ENCODE data around the gene KLF13. TPM values are rescaled to one million over a fixed set of nuclear protein-coding genes. Genes with fewer than 3 reads are reported as not detected.

KLF13 gene
- total RNA-seq, 1 experiment from 2014 or later, result 60.1 TPM

GRCh38 chr15:31352339-31352751 is 25.7 kb downstream of the KLF13 start:
- no TSS peak for BruUV-seq (replicated peaks)
- Histone ChIP-seq H3K9ac (ENCODE audit: low read length) (no peak overlapping the region), H3K36me3 (ENCODE audit: control insufficient read depth in 1 of 2, insufficient read depth in 2 of 2, low read length in 2 of 2) (no peaks in the 10 kb centered on the region), H3K9me2 (ENCODE audit: insufficient read depth) (no peaks in the 10 kb centered on the region), H3K27ac (ENCODE audit: low read depth, low read length) (no peak overlapping the region), H3K4me3 (replicated peaks in 1 of 2; ENCODE audit: low read depth in 1 of 2, low read length in 2 of 2) (no peak overlapping the region), H4K20me1 (ENCODE audit: insufficient read depth) (no peaks in the 10 kb centered on the region), H3K9me3 (ENCODE audit: control insufficient read depth in 1 of 2, insufficient read depth in 1 of 2, low read depth in 1 of 2, low read length in 2 of 2) (no peaks in the 10 kb centered on the region), H3K4me1 (ENCODE audit: control insufficient read depth in 1 of 2, insufficient read depth in 2 of 2, low read length in 2 of 2) (peaks cover 22 to 25% of the 10 kb centered on the region in 2 experiments; a peak in 3 of 4 replicates), H2AFZ (ENCODE audit: low read depth, low read length, poor library complexity, severe bottlenecking) (no peak overlapping the region), H3K27me3 (ENCODE audit: insufficient read depth, low read length) (no peaks in the 10 kb centered on the region), H3K79me2 (ENCODE audit: insufficient read depth, low read length) (peaks cover 35% of the 10 kb centered on the region; the same call in 1 of the 2 replicates), H3K4me2 (ENCODE audit: low read length) (no peak overlapping the region)
- ChIA-PET RAD21 (ENCODE audit: low non-redundant PET in 1 of 2, low total read pairs in 2 of 2, uncharacterized antibody in 2 of 2, unreplicated experiment in 2 of 2) (no interaction called here), POLR2A (no interaction called here), CTCF (no interaction called here)
- intact Hi-C loops (cut with micrococcal nuclease), result no loop called here
- ATAC-seq (no peak), DNase-seq (ENCODE audit: low read depth, low spot score) (no peak)
- TF ChIP-seq TCF7L2 (IDR thresholded peaks at IDR 0.05; ENCODE audit: borderline replicate concordance, extremely low read depth, insufficient read depth, insufficient read length) (no peak), SIN3A (IDR thresholded peaks at IDR 0.05; ENCODE audit: low read depth) (no peak), ELF1 (IDR thresholded peaks at IDR 0.05; ENCODE audit: borderline replicate concordance, low read depth) (no peak), ZFX (IDR thresholded peaks at IDR 0.05) (no peak), ZNF274 (IDR thresholded peaks at IDR 0.05; ENCODE audit: low read depth, low read length) (no peak), RAD21 (IDR thresholded peaks at IDR 0.05; ENCODE audit: low read depth) (no peak), ATF3 (IDR thresholded peaks at IDR 0.05) (no peak), EGR1 (IDR thresholded peaks at IDR 0.05; ENCODE audit: low read depth) (no peak), YY1 (IDR thresholded peaks at IDR 0.05; ENCODE audit: extremely low read depth, insufficient replicate concordance, low read depth, low read length) (no peak), EZH2 (IDR thresholded peaks at IDR 0.05) (no peak)

Measured in HCT116 (cell line).